HG03064 (cell line): ENCODE results near the gene JMY.
"Not testable (repeated sequence)": the region's sequence is repeated elsewhere in the genome, so short reads cannot be mapped to it uniquely, and the experiment has no call there.

Source experiments
- ATAC-seq: cut with Tn5 transposase; IDR thresholded peaks from one replicate; pipeline ENCODE4 v1.9.1; 2021; ENCODE audit warnings: low read depth; ENCODE audit not compliant: unreplicated experiment

JMY gene

GRCh38 chr5:79236970-79237739 is 1.2 kb downstream of the JMY start:
- peak; percentile 22 for ATAC-seq

GRCh38 chr5:79237740-79238560 is 2.0 kb downstream of the JMY start:
- ATAC-seq = no peak

GRCh38 chr5:79240561-79240960 is 4.6 kb downstream of the JMY start:
- no peak for ATAC-seq

GRCh38 chr5:79241535-79241979 is 5.6 kb downstream of the JMY start:
- no peak for ATAC-seq

GRCh38 chr5:79242242-79243039 is 6.5 kb downstream of the JMY start:
- ATAC-seq = no peak

- ATAC-seq = no peak
Observed at GRCh38 chr5:79243224-79243623, 7.3 kb downstream of the JMY start.

GRCh38 chr5:79254067-79254466 is 18.1 kb downstream of the JMY start:
- not testable (repeated sequence) for ATAC-seq

GRCh38 chr5:79255786-79256557 is 20.0 kb downstream of the JMY start:
- no peak for ATAC-seq

GRCh38 chr5:79256563-79256962 is 20.6 kb downstream of the JMY start:
- ATAC-seq = no peak

GRCh38 chr5:79257314-79257713 is 21.4 kb downstream of the JMY start:
- no peak for ATAC-seq

- ATAC-seq = no peak
Observed at GRCh38 chr5:79258801-79259200, 22.9 kb downstream of the JMY start.

- ATAC-seq = no peak
Observed at GRCh38 chr5:79259383-79259782, 23.5 kb downstream of the JMY start.

GRCh38 chr5:79259810-79260209 is 23.9 kb downstream of the JMY start:
- ATAC-seq = no peak

- ATAC-seq = no peak
Observed at GRCh38 chr5:79261897-79262296, 26.0 kb downstream of the JMY start.

GRCh38 chr5:79263290-79263689 is 27.4 kb downstream of the JMY start:
- ATAC-seq = no peak

- ATAC-seq = no peak
Observed at GRCh38 chr5:79267180-79267579, 31.2 kb downstream of the JMY start.

GRCh38 chr5:79269733-79270166 is 33.8 kb downstream of the JMY start:
- ATAC-seq = no peak

- ATAC-seq = no peak
Observed at GRCh38 chr5:79273341-79273740, 37.4 kb downstream of the JMY start.

GRCh38 chr5:79284846-79285245 is 48.9 kb downstream of the JMY start:
- ATAC-seq = no peak

GRCh38 chr5:79285285-79285684 is 49.4 kb downstream of the JMY start:
- no peak for ATAC-seq
